HepG2 (cell line): ENCODE results near the gene CTXN1. TPM values are rescaled to one million over a fixed set of nuclear protein-coding genes. Genes with fewer than 3 reads are reported as not detected.

Experiments
- ATAC-seq: fragments of 200-7000 bp; cut with Tn5 transposase; 3 replicates; pipeline ENCODE4 v1.9.1; 2020; ENCODE audit warnings: mild to moderate bottlenecking, moderate library complexity
- BruUV-seq: library from RNA; stranded (reverse); fragments of 400-500 nt; replicated peaks from 2 replicates; lab custom pipeline; 2021; lab: Mats Ljungman, UMichigan
- CTCF ChIA-PET: fragments of 300-600 bp; formaldehyde crosslinking; extraction: SDS; loops from one replicate; lab custom pipeline; 2021; ENCODE audit warnings: low total read pairs, inconsistent platforms, low intra/inter-chr PET ratio; lab: Yijun Ruan, JAX
- POLR2A ChIA-PET: fragments of 350-600 bp; sonication (Branson Sonifier 250); formaldehyde crosslinking; loops from one replicate; lab custom pipeline; 2020; ENCODE audit warnings: antibody characterized with exemption, inconsistent platforms; lab: Yijun Ruan, JAX
- DNase-seq: peaks from one replicate; pipeline ENCODE4 v3.0.0-alpha.2; 2015; ENCODE audit warnings: low spot score
- FAIRE-seq: peaks from 3 replicates; lab custom pipeline; 2011; peaks lifted over from hg19 to GRCh38; lab: Jason Lieb, UNC
- H2AFZ ChIP-seq: one replicate; pipeline ENCODE4 v1.6.1; 2011; ENCODE audit warnings: low read length, inconsistent platforms
- H3K27ac ChIP-seq: fragments of 300-600 bp; 3 replicates; pipeline ENCODE4 v1.8.0; 2011; ENCODE audit warnings: mixed run types, mild to moderate bottlenecking, mixed read lengths, low read length, inconsistent platforms; ENCODE audit not compliant: insufficient read depth; ENCODE audit errors: extremely low read length
- H3K27me3 ChIP-seq, 2 experiments: fragments of 200-600 bp in 1 of 2; 2 replicates in 1 of 2; 3 replicates in 1 of 2; pipeline versions ENCODE4 v1.6.0 to v1.8.0; 2011; ENCODE audit warnings: low read length in 2 of 2, mild to moderate bottlenecking in 2 of 2, moderate library complexity in 2 of 2, inconsistent platforms in 1 of 2; ENCODE audit not compliant: insufficient read depth in 2 of 2, control insufficient read depth in 1 of 2
- H3K36me3 ChIP-seq, 2 experiments: fragments of 200-600 bp in 1 of 2; replicated peaks in 1 of 2; 2 replicates in 1 of 2; 3 replicates in 1 of 2; pipeline versions ENCODE4 v1.5.1 to v1.8.0; 2011; ENCODE audit warnings: low read length in 2 of 2, inconsistent platforms in 1 of 2; ENCODE audit not compliant: insufficient read depth in 2 of 2, control insufficient read depth in 1 of 2
- H3K4me1 ChIP-seq: 2 replicates; pipeline ENCODE4 v1.5.1; 2012; ENCODE audit warnings: low read length, inconsistent platforms; ENCODE audit not compliant: insufficient read depth
- H3K4me2 ChIP-seq: 2 replicates; pipeline ENCODE4 v1.6.0; 2011; ENCODE audit warnings: low read depth, low read length, inconsistent platforms
- H3K4me3 ChIP-seq, 3 experiments: fragments of 200-600 bp in 1 of 3; sonication (generic), shearing (Covaris generic) in 1 of 3; replicated peaks in 1 of 3; 2 replicates each; pipeline ENCODE4 v1.5.1; 2011 to 2016; ENCODE audit warnings: low read length in 3 of 3, inconsistent platforms in 2 of 3, low read depth in 2 of 3, mild to moderate bottlenecking in 2 of 3, control low read depth in 1 of 3, mixed read lengths in 1 of 3; ENCODE audit not compliant: insufficient read depth in 1 of 3
- H3K79me2 ChIP-seq: one replicate; pipeline ENCODE4 v1.6.1; 2011; ENCODE audit warnings: low read length, inconsistent platforms; ENCODE audit not compliant: insufficient read depth
- H3K9ac ChIP-seq: 2 replicates; pipeline ENCODE4 v1.6.0; 2011; ENCODE audit warnings: mild to moderate bottlenecking, low read depth, low read length, inconsistent platforms; ENCODE audit not compliant: insufficient read depth
- H3K9me3 ChIP-seq: 2 replicates; pipeline ENCODE4 v1.5.1; 2012; ENCODE audit warnings: mild to moderate bottlenecking, low read length
- H4K20me1 ChIP-seq: 2 replicates; pipeline ENCODE4 v1.6.0; 2011; ENCODE audit warnings: inconsistent platforms, mild to moderate bottlenecking, low read length, moderate library complexity; ENCODE audit not compliant: insufficient read depth
- HMG20B ChIP-seq: conservative IDR thresholded peaks from 2 replicates; pipeline ENCODE4 v1.6.1; 2016; ENCODE audit warnings: missing genetic modification reagents, missing compliant biosample characterization
- MYNN ChIP-seq: sonication (generic); formaldehyde crosslinking; IDR thresholded peaks from 2 replicates; pipeline ENCODE4 v1.4.0; 2020; ENCODE audit warnings: mild to moderate bottlenecking, low read depth, missing genetic modification reagents
- POLR2G ChIP-seq: fragments of 200-400 bp; formaldehyde crosslinking; IDR thresholded peaks from 2 replicates; pipeline ENCODE4 v1.6.1; 2018; ENCODE audit warnings: mild to moderate bottlenecking, low read depth, low read length, moderate library complexity
- PTBP1 ChIP-seq: fragments of 200-400 bp; formaldehyde crosslinking; IDR thresholded peaks from 2 replicates; pipeline ENCODE4 v1.6.1; 2018; ENCODE audit warnings: low read length, low read depth; ENCODE audit not compliant: poor library complexity, severe bottlenecking
- RBFOX2 ChIP-seq: fragments of 200-400 bp; formaldehyde crosslinking; IDR thresholded peaks from 2 replicates; pipeline ENCODE4 v1.6.1; 2017; ENCODE audit warnings: low read depth, mild to moderate bottlenecking, low read length
- RFXANK ChIP-seq: IDR thresholded peaks from 2 replicates; pipeline ENCODE4 v1.6.1; 2016
- ZMAT3 ChIP-seq: sonication (generic); formaldehyde crosslinking; conservative IDR thresholded peaks from 2 replicates; pipeline ENCODE4 v1.7.0; 2021; ENCODE audit warnings: missing genetic modification reagents
- WGBS: methylation state at CpG from one replicate; pipeline ENCODE4 v1.1.6; 2017; ENCODE audit warnings: low lambda C conversion rate; 5-methylcytosine and 5-hydroxymethylcytosine counted together
- in situ Hi-C: cut with HindIII; loops from 2 replicates; pipeline ENCODE4 v1.10.0; 2017; ENCODE audit warnings: low pct_unique_long_range_greater_than_20kb; ENCODE audit not compliant: extremely low pct_ligation_motif_present
- intact Hi-C: fragments of 100-400 bp; cut with micrococcal nuclease; formaldehyde crosslinking; loops from one replicate; pipeline ENCODE4 v1.10.0; 2022; ENCODE audit not compliant: unreplicated experiment
- polyA plus RNA-seq, 8 experiments: library from polyadenylated mRNA; depleted of rRNA in 3 of 8; stranded (reverse) in 7 of 8; unstranded in 1 of 8; fragments of >200 nt; fragmentation: Illumina TruSeq in 4 of 8; extraction: Trizol in 4 of 8; gene quantifications; 2 replicates each; pipeline versions ENCODE4 v1.2.1 to v1.2.3, GENCODE V29; 2011 to 2016; ENCODE audit warnings: low read depth in 4 of 8, missing spikeins in 1 of 8, mixed read lengths in 1 of 8; ENCODE audit not compliant: insufficient read depth in 1 of 8
- total RNA-seq, 5 experiments: library from RNA; depleted of rRNA; stranded (reverse); fragments of >200 nt; fragmentation: Illumina TruSeq; extraction: Trizol; gene quantifications; 2 replicates each; pipeline ENCODE4 v1.2.3, GENCODE V29; 2016; ENCODE audit warnings: low read depth in 1 of 5

Gene CTXN1
- total and polyA plus RNA-seq, 2 of the 13 experiments (the other 11 are each of a cell fraction or from before 2014, with no cell fraction given): 0.11 TPM; not detected in 1

- no peak for ATAC-seq
- Histone ChIP-seq H3K36me3 (peaks cover 4 to 25% of the 10 kb centered on the region in 2 experiments; a peak in 4 of 5 replicates), H2AFZ (no peak overlapping the region), H3K9me3 (no peaks in the 10 kb centered on the region), H3K4me3 (no peak overlapping the region), H4K20me1 (peaks cover 3% of the 10 kb centered on the region; the same call in 1 of the 2 replicates), H3K9ac (no peak overlapping the region), H3K4me1 (peaks cover 15% of the 10 kb centered on the region), H3K27ac (no peak overlapping the region), H3K4me2 (no peak overlapping the region), H3K79me2 (peaks cover 8% of the 10 kb centered on the region), H3K27me3 (no peaks in the 10 kb centered on the region)
- no peak for DNase-seq
- intact Hi-C loops (no loop called here), in situ Hi-C loops (no loop called here)
- no TSS peak for BruUV-seq
- POLR2A ChIA-PET: interaction anchor here (1.0 to 2.6 kb wide), 2 partner anchors 8 to 10 kb away, joined by 3 to 8 read pairs; partner anchors contain the start of gene SNAPC2
- CTCF ChIA-PET: no interaction called here
- WGBS: 98% methylated on average over 28 of the region's 54 CpGs
- no peak for FAIRE-seq
- TF ChIP-seq RBFOX2: peak; percentile 18; the same call in 1 of the 2 replicates
- no peak for TF ChIP-seq ZMAT3 (CRISPR knock-in tag)
Observed at GRCh38 chr19:7910321-7911161, 15.4 kb downstream of the CTXN1 start.

GRCh38 chr19:7909471-7910067 lies 16.4 kb downstream of the CTXN1 start:
- TF ChIP-seq POLR2G (0 out of 2 replicates have a peak, but pooled peaks have one; percentile 29), RFXANK (CRISPR knock-in tag) (no peak), PTBP1 (no peak), HMG20B (no peak), MYNN (CRISPR knock-in tag) (no peak)
- POLR2A ChIA-PET: interaction anchor here (0.5 to 3.4 kb wide), 3 partner anchors 10 to 1874 kb away, joined by 3 to 24 read pairs (median 3); partner anchors contain the start of gene SNAPC2
- BruUV-seq: no TSS peak
- WGBS: over 99% methylated on average over 18 of the region's 21 CpGs
- intact Hi-C loops (no loop called here), in situ Hi-C loops (no loop called here)
- CTCF ChIA-PET: no interaction called here
- ATAC-seq (no peak), DNase-seq (no peak), FAIRE-seq (no peak)
- H2AFZ ChIP-seq: no peak overlapping the region
- H3K27me3 ChIP-seq: no peaks in the 10 kb centered on the region; a peak in 1 of 5 replicates
- H3K9me3 ChIP-seq: no peaks in the 10 kb centered on the region
- H3K36me3 ChIP-seq: peaks cover 4 to 28% of the 10 kb centered on the region in 2 experiments; a peak in 4 of 5 replicates
- H3K79me2 ChIP-seq: peaks cover 18% of the 10 kb centered on the region
- peaks cover 19% of the 10 kb centered on the region for H3K4me1 ChIP-seq
- no peak overlapping the region for H3K4me3 ChIP-seq
- no peak overlapping the region for H3K9ac ChIP-seq
- H4K20me1 ChIP-seq: peaks cover 12% of the 10 kb centered on the region; the same call in 1 of the 2 replicates
- no peak overlapping the region for H3K4me2 ChIP-seq
- no peak overlapping the region for H3K27ac ChIP-seq
